ENCODE data around the gene CXCR2.

GRCh38 chr2:218152172-218152571 is 26.3 kb downstream of the CXCR2 start:
- TF ChIP-seq CTCF (IDR thresholded peaks at IDR 0.05; ENCODE audit: low read depth, low read length, poor library complexity, severe bottlenecking) (no peak), EZH2phosphoT487 (IDR thresholded peaks at IDR 0.05; ENCODE audit: borderline replicate concordance, low read length) (no peak)
